Neutrophil (primary cell): Measurements from ENCODE around the gene GRK7.
A peak's percentile ranks its signal among the peaks of the same experiment; 100 is the strongest.
"Not testable (repeated sequence)": the region's sequence is repeated elsewhere in the genome, so short reads cannot be mapped to it uniquely, and the experiment has no call there.

Experiments
- H3K27ac ChIP-seq: fragments of 200-600 bp; sonication (generic); 2 replicates; pipeline ENCODE4 v1.5.1; 2016; ENCODE audit warnings: mild to moderate bottlenecking, moderate library complexity
- H3K27me3 ChIP-seq: fragments of 200-600 bp; sonication (generic); 2 replicates; pipeline ENCODE4 v1.6.0; 2016; ENCODE audit warnings: mild to moderate bottlenecking
- H3K36me3 ChIP-seq: fragments of 200-600 bp; sonication (generic); 2 replicates; pipeline ENCODE4 v1.5.1; 2017
- H3K4me1 ChIP-seq, 2 experiments: fragments of 200-600 bp in 1 of 2; sonication (generic) in 1 of 2; 1 replicate in 1 of 2; 2 replicates in 1 of 2; pipeline versions ENCODE4 v1.5.1 to v1.6.1; 2013 to 2016; ENCODE audit warnings: low read depth in 1 of 2, low read length in 1 of 2, mild to moderate bottlenecking in 1 of 2, moderate library complexity in 1 of 2; ENCODE audit not compliant: control insufficient read depth in 1 of 2, insufficient read depth in 1 of 2
- H3K4me3 ChIP-seq, 2 experiments: fragments of 200-600 bp in 1 of 2; sonication (generic) in 1 of 2; 1 replicate in 1 of 2; 2 replicates in 1 of 2; pipeline ENCODE4 v1.5.1; 2013 to 2016; ENCODE audit warnings: low read depth in 1 of 2, low read length in 1 of 2, mild to moderate bottlenecking in 1 of 2, moderate library complexity in 1 of 2
- H3K9me3 ChIP-seq: fragments of 200-600 bp; sonication (generic); 2 replicates; pipeline ENCODE4 v1.5.1; 2016
- TF ChIP-seq, protein P1 (sequence below): fragments of 200-600 bp; sonication (generic); IDR thresholded peaks from 2 replicates; pipeline ENCODE4 v1.5.1; 2016; ENCODE audit warnings: antibody characterized with exemption

GRK7 gene

DNA sequence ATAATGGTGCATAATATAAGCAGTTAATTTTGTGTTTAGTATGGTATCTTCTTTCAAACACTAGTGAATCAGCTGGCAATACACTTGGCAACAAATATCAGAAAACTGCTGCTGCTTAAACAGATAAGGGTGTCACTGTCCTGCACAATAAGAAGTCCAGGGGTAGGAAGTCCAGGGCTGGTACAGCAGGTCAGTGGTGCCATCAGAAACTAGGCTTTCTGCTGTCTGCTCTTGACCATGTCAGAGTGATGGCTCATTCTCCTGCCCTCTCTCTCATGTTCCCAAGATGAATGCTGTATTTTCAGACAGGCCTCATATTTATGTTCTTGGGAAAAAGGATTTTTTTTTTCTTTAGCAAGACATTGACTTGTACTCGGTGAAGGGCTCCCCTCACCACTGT lies 9.2 kb upstream of the GRK7 start:
- Histone ChIP-seq H3K4me1 (no peaks in the 10 kb centered on the region), H3K36me3 (peaks cover 18% of the 10 kb centered on the region), H3K27me3 (no peaks in the 10 kb centered on the region), H3K9me3 (no peaks in the 10 kb centered on the region), H3K27ac (no peak overlapping the region), H3K4me3 (no peak overlapping the region)
- TF ChIP-seq, protein P1, sequence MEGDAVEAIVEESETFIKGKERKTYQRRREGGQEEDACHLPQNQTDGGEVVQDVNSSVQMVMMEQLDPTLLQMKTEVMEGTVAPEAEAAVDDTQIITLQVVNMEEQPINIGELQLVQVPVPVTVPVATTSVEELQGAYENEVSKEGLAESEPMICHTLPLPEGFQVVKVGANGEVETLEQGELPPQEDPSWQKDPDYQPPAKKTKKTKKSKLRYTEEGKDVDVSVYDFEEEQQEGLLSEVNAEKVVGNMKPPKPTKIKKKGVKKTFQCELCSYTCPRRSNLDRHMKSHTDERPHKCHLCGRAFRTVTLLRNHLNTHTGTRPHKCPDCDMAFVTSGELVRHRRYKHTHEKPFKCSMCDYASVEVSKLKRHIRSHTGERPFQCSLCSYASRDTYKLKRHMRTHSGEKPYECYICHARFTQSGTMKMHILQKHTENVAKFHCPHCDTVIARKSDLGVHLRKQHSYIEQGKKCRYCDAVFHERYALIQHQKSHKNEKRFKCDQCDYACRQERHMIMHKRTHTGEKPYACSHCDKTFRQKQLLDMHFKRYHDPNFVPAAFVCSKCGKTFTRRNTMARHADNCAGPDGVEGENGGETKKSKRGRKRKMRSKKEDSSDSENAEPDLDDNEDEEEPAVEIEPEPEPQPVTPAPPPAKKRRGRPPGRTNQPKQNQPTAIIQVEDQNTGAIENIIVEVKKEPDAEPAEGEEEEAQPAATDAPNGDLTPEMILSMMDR, result no peak

- not testable (repeated sequence) for H3K27me3 ChIP-seq
- H3K4me1 ChIP-seq, result peaks cover 18 to 24% of the 10 kb centered on the region in 2 experiments
These were observed 656 bp upstream of the GRK7 start for GRCh38 chr3:141762552-141762951.

GRCh38 chr3:141764045-141764444 lies 837 bp downstream of the GRK7 start:
- H3K4me1 ChIP-seq, result peaks cover 18 to 24% of the 10 kb centered on the region in 2 experiments
- no peaks in the 10 kb centered on the region for H3K27me3 ChIP-seq
- H3K27ac ChIP-seq, result no peak overlapping the region
- H3K9me3 ChIP-seq, result no peaks in the 10 kb centered on the region
- TF ChIP-seq, protein P1, result no peak
- H3K4me3 ChIP-seq, result no peak overlapping the region
- no peaks in the 10 kb centered on the region for H3K36me3 ChIP-seq

More at GRCh38 chr3:141762552-141762951, 656 bp upstream of the GRK7 start:
- H3K36me3 ChIP-seq, H3K4me3 ChIP-seq, H3K27ac ChIP-seq, H3K9me3 ChIP-seq: not testable (repeated sequence)

- H3K4me1 ChIP-seq, result peaks cover 18 to 24% of the 10 kb centered on the region in 2 experiments
- TF ChIP-seq, protein P1, result no peak
- H3K27me3 ChIP-seq, result no peaks in the 10 kb centered on the region
- H3K4me3 ChIP-seq, result no peak overlapping the region
- no peak overlapping the region for H3K27ac ChIP-seq
- H3K9me3 ChIP-seq, result no peaks in the 10 kb centered on the region
- H3K36me3 ChIP-seq, result no peaks in the 10 kb centered on the region
These were observed 1.3 kb downstream of the GRK7 start for GRCh38 chr3:141764465-141764864.

- Histone ChIP-seq H3K4me1 (peaks cover 18 to 24% of the 10 kb centered on the region in 2 experiments), H3K36me3 (no peaks in the 10 kb centered on the region), H3K27ac (peak overlapping the region; percentile 33), H3K4me3 (no peak overlapping the region), H3K27me3 (no peaks in the 10 kb centered on the region), H3K9me3 (no peaks in the 10 kb centered on the region)
- TF ChIP-seq, protein P1, result no peak
These were observed 1.8 kb downstream of the GRK7 start for GRCh38 chr3:141764986-141765385.

GRCh38 chr3:141767066-141767465 lies 3.9 kb downstream of the GRK7 start:
- Histone ChIP-seq H3K4me1 (peaks cover 18 to 24% of the 10 kb centered on the region in 2 experiments), H3K9me3 (no peaks in the 10 kb centered on the region), H3K27me3 (no peaks in the 10 kb centered on the region), H3K36me3 (no peaks in the 10 kb centered on the region), H3K4me3 (no peak overlapping the region), H3K27ac (no peak overlapping the region)
- TF ChIP-seq, protein P1, result no peak
